Panc1 (cell line): ENCODE data around the gene TCF20. TPM values are rescaled to one million over a fixed set of nuclear protein-coding genes. Genes with fewer than 3 reads are reported as not detected.
A peak's percentile ranks its signal among the peaks of the same experiment; 100 is the strongest.

ENCODE experiments used
- ATAC-seq: fragments of 200-7000 bp; cut with Tn5 transposase; 2 replicates; pipeline ENCODE4 v1.9.1; 2020; ENCODE audit warnings: mild to moderate bottlenecking, moderate library complexity
- BruUV-seq: library from RNA; stranded (reverse); fragments of 400-500 nt; replicated peaks from 2 replicates; lab custom pipeline; 2021; lab: Mats Ljungman, UMichigan
- CTCF ChIA-PET: fragments of 300-600 bp; sonication (Branson Sonifier 250); formaldehyde crosslinking; loops from one replicate; lab custom pipeline; 2022; ENCODE audit warnings: antibody characterized with exemption; lab: Charles Lee
- POLR2A ChIA-PET: fragments of 300-600 bp; sonication (Branson Sonifier 250); formaldehyde crosslinking; loops from one replicate; lab custom pipeline; 2022; ENCODE audit warnings: antibody characterized with exemption; lab: Charles Lee
- DNase-seq: peaks from one replicate; pipeline ENCODE4 v3.0.0-alpha.2; 2010; ENCODE audit warnings: low read depth, low spot score
- H3K27ac ChIP-seq: 2 replicates; pipeline ENCODE4 v1.5.1; 2011; ENCODE audit warnings: mild to moderate bottlenecking, low read length, inconsistent platforms
- H3K27me3 ChIP-seq: fragments of 200-500 bp; sonication (Bioruptor generic); 2 replicates; pipeline ENCODE4 v1.6.0; 2014; ENCODE audit warnings: low read length, inconsistent platforms; ENCODE audit not compliant: control insufficient read depth, insufficient read depth
- H3K36me3 ChIP-seq: fragments of 200-500 bp; sonication (Bioruptor generic); 2 replicates; pipeline ENCODE4 v1.5.1; 2014; ENCODE audit warnings: inconsistent platforms, mild to moderate bottlenecking, low read length, moderate library complexity; ENCODE audit not compliant: control insufficient read depth, insufficient read depth
- H3K4me1 ChIP-seq: 2 replicates; pipeline ENCODE4 v1.5.1; 2011; ENCODE audit warnings: inconsistent platforms, mild to moderate bottlenecking, low read length, moderate library complexity; ENCODE audit not compliant: control insufficient read depth, insufficient read depth
- H3K4me3 ChIP-seq, 2 experiments: 2 replicates each; pipeline ENCODE4 v1.5.1; 2011 to 2012; ENCODE audit warnings: low read depth in 2 of 2, low read length in 2 of 2, mild to moderate bottlenecking in 2 of 2, inconsistent platforms in 1 of 2, moderate library complexity in 1 of 2
- H3K9me3 ChIP-seq: fragments of 200-500 bp; sonication (Bioruptor generic); 2 replicates; pipeline ENCODE4 v1.5.1; 2014; ENCODE audit warnings: low read depth, mild to moderate bottlenecking, inconsistent platforms, low read length, moderate library complexity; ENCODE audit not compliant: control insufficient read depth, insufficient read depth
- CTCF ChIP-seq: fragments of 450-650 bp; IDR thresholded peaks from 2 replicates; pipeline ENCODE4 v1.5.1; 2017; ENCODE audit warnings: mild to moderate bottlenecking
- POLR2AphosphoS5 ChIP-seq: IDR thresholded peaks from 2 replicates; pipeline ENCODE4 v1.6.1; 2012; ENCODE audit warnings: mild to moderate bottlenecking, low read depth, low read length, moderate library complexity
- REST ChIP-seq, 2 experiments: IDR thresholded peaks; 2 replicates each; pipeline ENCODE4 v1.6.1; 2011 to 2012; ENCODE audit warnings: low read depth in 2 of 2, control low read depth in 1 of 2, low read length in 1 of 2, mild to moderate bottlenecking in 1 of 2, moderate library complexity in 1 of 2; ENCODE audit not compliant: insufficient read depth in 1 of 2
- SIN3A ChIP-seq: IDR thresholded peaks from 2 replicates; pipeline ENCODE4 v1.6.1; 2012; ENCODE audit warnings: low read depth, mild to moderate bottlenecking, low read length, moderate library complexity, borderline replicate concordance; ENCODE audit not compliant: insufficient read depth
- TCF7L2 ChIP-seq: IDR thresholded peaks from 2 replicates; pipeline ENCODE4 v1.6.1; 2011; ENCODE audit warnings: mild to moderate bottlenecking, low read depth, low read length, inconsistent platforms
- in situ Hi-C: cut with HindIII; loops from 2 replicates; pipeline ENCODE4 v1.10.0; 2016; ENCODE audit warnings: low sequenced_read_pairs, low pct_unique_long_range_greater_than_20kb
- intact Hi-C: fragments of 100-400 bp; cut with micrococcal nuclease; formaldehyde crosslinking; loops from one replicate; pipeline ENCODE4 v1.10.0; 2022; ENCODE audit not compliant: unreplicated experiment
- total RNA-seq: library from RNA; stranded (reverse); gene quantifications from one replicate; pipeline ENCODE4 v1.2.1, GENCODE V29; 2021; ENCODE audit not compliant: unreplicated experiment

The TCF20 gene
- total RNA-seq, 1 experiment from 2014 or later: 79.8 TPM

- ATAC-seq (no peak), DNase-seq (no peak)
- Histone ChIP-seq H3K4me1 (peaks cover 25% of the 10 kb centered on the region), H3K36me3 (no peaks in the 10 kb centered on the region), H3K4me3 (no peak overlapping the region), H3K27ac (no peak overlapping the region), H3K27me3 (no peaks in the 10 kb centered on the region), H3K9me3 (no peaks in the 10 kb centered on the region)
- ChIA-PET CTCF (interaction anchor here (0.7 kb wide), 1 partner anchor 34 kb away, joined by 4 read pairs; no protein-coding TSS in a partner anchor), POLR2A (no interaction called here)
- TF ChIP-seq REST (IDR thresholded peaks at IDR 0.05; ENCODE audit: insufficient read depth in 1 of 2, low read depth in 2 of 2, low read length in 1 of 2) (no peak), TCF7L2 (no peak), POLR2AphosphoS5 (no peak), CTCF (no peak), SIN3A (no peak)
- intact Hi-C loops: no loop called here
- in situ Hi-C loops: no loop called here
- BruUV-seq: no TSS peak
These were observed 46.6 kb upstream of the TCF20 start for GRCh38 chr22:42317008-42317407.

- peak overlapping the region; percentile 63 for H3K27ac ChIP-seq
- CTCF ChIA-PET: interaction anchor here (0.5 kb wide), 1 partner anchor 126 kb away, joined by 4 read pairs; no protein-coding TSS in a partner anchor
- POLR2A ChIA-PET: no interaction called here
- H3K4me1 ChIP-seq: peaks cover 25% of the 10 kb centered on the region
- ATAC-seq: no peak
- in situ Hi-C loops (no loop called here), intact Hi-C loops (no loop called here)
- no peak for TF ChIP-seq POLR2AphosphoS5
- no peak for TF ChIP-seq REST (IDR thresholded peaks at IDR 0.05; ENCODE audit: insufficient read depth in 1 of 2, low read depth in 2 of 2, low read length in 1 of 2)
- no peak for TF ChIP-seq SIN3A
- H3K27me3 ChIP-seq: no peaks in the 10 kb centered on the region
- H3K4me3 ChIP-seq: no peak overlapping the region
- no peak for DNase-seq
- no TSS peak for BruUV-seq
- no peaks in the 10 kb centered on the region for H3K36me3 ChIP-seq
- H3K9me3 ChIP-seq: no peaks in the 10 kb centered on the region
These were observed 44.9 kb upstream of the TCF20 start for GRCh38 chr22:42315392-42315756.
